ENCODE data around the gene AKT3.

GRCh38 chr1:243597383-243597782 lies 252.7 kb downstream of the AKT3 start:
- TF ChIP-seq POLR2A (IDR thresholded peaks at IDR 0.05) (no peak), POLR2AphosphoS5 (IDR thresholded peaks at IDR 0.05; ENCODE audit: insufficient read depth in 1 of 2, low read depth in 1 of 2) (no peak)
- TF ChIP-seq, protein P1, sequence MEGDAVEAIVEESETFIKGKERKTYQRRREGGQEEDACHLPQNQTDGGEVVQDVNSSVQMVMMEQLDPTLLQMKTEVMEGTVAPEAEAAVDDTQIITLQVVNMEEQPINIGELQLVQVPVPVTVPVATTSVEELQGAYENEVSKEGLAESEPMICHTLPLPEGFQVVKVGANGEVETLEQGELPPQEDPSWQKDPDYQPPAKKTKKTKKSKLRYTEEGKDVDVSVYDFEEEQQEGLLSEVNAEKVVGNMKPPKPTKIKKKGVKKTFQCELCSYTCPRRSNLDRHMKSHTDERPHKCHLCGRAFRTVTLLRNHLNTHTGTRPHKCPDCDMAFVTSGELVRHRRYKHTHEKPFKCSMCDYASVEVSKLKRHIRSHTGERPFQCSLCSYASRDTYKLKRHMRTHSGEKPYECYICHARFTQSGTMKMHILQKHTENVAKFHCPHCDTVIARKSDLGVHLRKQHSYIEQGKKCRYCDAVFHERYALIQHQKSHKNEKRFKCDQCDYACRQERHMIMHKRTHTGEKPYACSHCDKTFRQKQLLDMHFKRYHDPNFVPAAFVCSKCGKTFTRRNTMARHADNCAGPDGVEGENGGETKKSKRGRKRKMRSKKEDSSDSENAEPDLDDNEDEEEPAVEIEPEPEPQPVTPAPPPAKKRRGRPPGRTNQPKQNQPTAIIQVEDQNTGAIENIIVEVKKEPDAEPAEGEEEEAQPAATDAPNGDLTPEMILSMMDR (IDR thresholded peaks at IDR 0.05), result no peak

Data from vagina (tissue), 2 donors.